HFFc6 (cell line): ENCODE measurements around the gene TUB. TPM values are rescaled to one million over a fixed set of nuclear protein-coding genes. Genes with fewer than 3 reads are reported as not detected.
A peak's percentile ranks its signal among the peaks of the same experiment; 100 is the strongest.

Source experiments
- DNase-seq: peaks from one replicate; pipeline ENCODE4 v3.0.0-alpha.2; 2018
- H3K27ac Mint-ChIP-seq: 2 replicates; pipeline ENCODE4 v1.8.0; 2020; ENCODE audit warnings: mild to moderate bottlenecking, mixed read lengths
- H3K27me3 Mint-ChIP-seq: 2 replicates; pipeline ENCODE4 v1.8.0; 2021; ENCODE audit warnings: mild to moderate bottlenecking, moderate library complexity, mixed read lengths; ENCODE audit not compliant: insufficient read depth
- H3K36me3 Mint-ChIP-seq: 2 replicates; pipeline ENCODE4 v1.8.0; 2021; ENCODE audit warnings: low read depth, mixed read lengths
- H3K4me1 Mint-ChIP-seq: 2 replicates; pipeline ENCODE4 v1.8.0; 2020; ENCODE audit warnings: low read depth, mixed read lengths
- H3K4me3 Mint-ChIP-seq: 2 replicates; pipeline ENCODE4 v1.8.0; 2020; ENCODE audit warnings: mild to moderate bottlenecking, moderate library complexity, mixed read lengths
- H3K9me3 Mint-ChIP-seq: 2 replicates; pipeline ENCODE4 v1.8.0; 2020; ENCODE audit warnings: mild to moderate bottlenecking, mixed read lengths
- total RNA-seq, 6 experiments: library from RNA; stranded (reverse); fragmentation: NEBNext Ultra II Directional; extraction: Animal tissue kit (Norgen Biotek cat#: 25700); gene quantifications; 2 replicates in 1 of 6; 3 replicates in 5 of 6; pipeline ENCODE4 v1.2.3, GENCODE V29; 2021
- TF ChIP-seq, protein P1 (sequence below): fragments of 200-600 bp; sonication (generic); IDR thresholded peaks from 2 replicates; pipeline ENCODE4 v1.5.0; 2021; ENCODE audit warnings: antibody characterized with exemption, mild to moderate bottlenecking

The TUB gene
- total RNA-seq, 6 experiments from 2014 or later = 1.7 to 10.1 (median 1.8) TPM

DNA sequence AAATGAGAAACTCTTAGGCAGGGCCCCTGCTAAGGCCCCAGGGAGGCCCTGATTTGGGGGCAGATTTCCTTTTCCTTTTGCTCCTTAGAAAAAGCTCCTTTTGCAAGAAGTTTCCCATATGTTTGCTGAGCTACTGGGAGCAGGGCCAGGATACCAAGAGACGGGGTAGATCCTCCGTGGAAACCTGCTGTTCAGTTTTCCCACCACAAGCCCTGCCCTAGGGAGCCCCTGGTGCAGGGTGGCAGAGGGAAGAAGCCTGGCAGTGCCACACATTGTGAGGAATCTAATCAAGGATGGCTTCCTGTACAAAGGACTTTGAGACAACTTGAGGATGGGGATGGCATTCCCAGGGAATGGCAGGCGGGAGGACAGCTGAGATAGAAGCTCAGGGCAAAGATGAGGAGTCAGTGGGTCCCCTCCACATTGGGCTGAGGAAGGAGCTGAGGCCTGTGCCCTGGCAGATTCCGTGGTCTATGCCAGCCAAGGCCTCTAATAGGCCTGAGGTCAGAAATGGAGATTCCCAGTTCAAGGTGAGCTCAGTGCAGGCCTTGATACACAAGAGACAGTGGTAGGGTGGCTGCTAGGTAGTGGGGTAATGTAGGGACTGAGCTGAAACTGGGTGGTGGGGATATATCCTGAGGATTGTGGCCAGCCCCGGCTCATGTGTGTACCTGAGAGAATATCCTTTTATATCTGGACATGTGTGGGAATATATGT, 15.0 kb downstream of the TUB start:
- DNase-seq = no peak
- Mint-ChIP-seq H3K27me3 (peaks cover 2% of the 10 kb centered on the region; the same call in 1 of the 2 replicates), H3K27ac (no peak overlapping the region), H3K4me3 (no peak overlapping the region), H3K36me3 (no peaks in the 10 kb centered on the region), H3K4me1 (peaks cover 31% of the 10 kb centered on the region), H3K9me3 (no peaks in the 10 kb centered on the region)
- TF ChIP-seq, protein P1, sequence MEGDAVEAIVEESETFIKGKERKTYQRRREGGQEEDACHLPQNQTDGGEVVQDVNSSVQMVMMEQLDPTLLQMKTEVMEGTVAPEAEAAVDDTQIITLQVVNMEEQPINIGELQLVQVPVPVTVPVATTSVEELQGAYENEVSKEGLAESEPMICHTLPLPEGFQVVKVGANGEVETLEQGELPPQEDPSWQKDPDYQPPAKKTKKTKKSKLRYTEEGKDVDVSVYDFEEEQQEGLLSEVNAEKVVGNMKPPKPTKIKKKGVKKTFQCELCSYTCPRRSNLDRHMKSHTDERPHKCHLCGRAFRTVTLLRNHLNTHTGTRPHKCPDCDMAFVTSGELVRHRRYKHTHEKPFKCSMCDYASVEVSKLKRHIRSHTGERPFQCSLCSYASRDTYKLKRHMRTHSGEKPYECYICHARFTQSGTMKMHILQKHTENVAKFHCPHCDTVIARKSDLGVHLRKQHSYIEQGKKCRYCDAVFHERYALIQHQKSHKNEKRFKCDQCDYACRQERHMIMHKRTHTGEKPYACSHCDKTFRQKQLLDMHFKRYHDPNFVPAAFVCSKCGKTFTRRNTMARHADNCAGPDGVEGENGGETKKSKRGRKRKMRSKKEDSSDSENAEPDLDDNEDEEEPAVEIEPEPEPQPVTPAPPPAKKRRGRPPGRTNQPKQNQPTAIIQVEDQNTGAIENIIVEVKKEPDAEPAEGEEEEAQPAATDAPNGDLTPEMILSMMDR = no peak

DNA sequence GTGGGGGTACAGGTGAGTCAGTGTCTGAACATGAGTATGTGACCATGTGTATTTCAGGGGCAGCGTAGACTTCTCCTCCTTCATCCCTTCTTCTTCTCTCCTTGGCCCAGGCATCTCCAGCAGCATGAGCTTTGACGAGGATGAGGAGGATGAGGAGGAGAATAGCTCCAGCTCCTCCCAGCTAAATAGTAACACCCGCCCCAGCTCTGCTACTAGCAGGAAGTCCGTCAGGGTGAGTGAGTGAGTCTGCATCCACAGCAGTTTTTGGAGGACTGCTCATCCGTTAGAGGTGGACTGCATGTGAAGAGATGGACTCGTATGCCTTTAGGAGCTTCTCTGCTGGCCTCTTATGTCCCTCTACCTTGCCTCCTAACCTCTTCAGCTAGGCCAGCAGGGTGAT, 15.6 kb downstream of the TUB start:
- H3K27me3 Mint-ChIP-seq = peaks cover 2% of the 10 kb centered on the region
- H3K36me3 Mint-ChIP-seq = no peaks in the 10 kb centered on the region
- DNase-seq = no peak
- no peaks in the 10 kb centered on the region for H3K9me3 Mint-ChIP-seq
- peaks cover 31% of the 10 kb centered on the region for H3K4me1 Mint-ChIP-seq
- no peak overlapping the region for H3K4me3 Mint-ChIP-seq
- TF ChIP-seq, protein P1 = no peak
- no peak overlapping the region for H3K27ac Mint-ChIP-seq

DNA sequence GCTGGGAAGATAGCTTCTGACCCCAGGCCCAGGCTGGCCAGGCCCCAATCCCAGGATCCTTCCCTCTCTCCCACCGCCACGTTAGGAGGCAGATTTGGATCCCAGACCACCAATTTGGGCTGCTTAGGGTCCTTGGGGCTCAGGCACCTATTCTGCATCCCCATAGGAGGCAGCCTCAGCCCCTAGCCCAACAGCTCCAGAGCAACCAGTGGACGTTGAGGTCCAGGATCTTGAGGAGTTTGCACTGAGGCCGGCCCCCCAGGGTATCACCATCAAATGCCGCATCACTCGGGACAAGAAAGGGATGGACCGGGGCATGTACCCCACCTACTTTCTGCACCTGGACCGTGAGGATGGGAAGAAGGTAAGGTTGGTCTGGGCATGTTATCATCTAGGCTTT, 16.1 kb downstream of the TUB start:
- peaks cover 31% of the 10 kb centered on the region for H3K4me1 Mint-ChIP-seq
- no peak overlapping the region for H3K4me3 Mint-ChIP-seq
- DNase-seq = no peak

DNA sequence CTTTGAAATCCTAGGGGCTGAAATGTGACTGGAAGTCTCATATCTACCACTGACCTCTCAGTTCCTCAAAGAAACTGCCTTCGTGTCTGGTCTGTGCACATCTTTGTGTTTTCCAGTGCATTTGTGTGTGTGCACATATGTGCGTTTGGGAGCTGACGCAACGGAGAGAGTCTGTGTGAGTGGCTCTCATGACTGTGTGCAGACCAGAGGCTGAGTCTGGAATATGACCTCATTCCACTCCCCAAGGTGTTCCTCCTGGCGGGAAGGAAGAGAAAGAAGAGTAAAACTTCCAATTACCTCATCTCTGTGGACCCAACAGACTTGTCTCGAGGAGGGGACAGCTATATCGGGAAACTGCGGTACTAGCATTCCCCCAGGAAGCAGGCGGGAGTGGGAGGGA, 16.5 kb downstream of the TUB start:
- TF ChIP-seq, protein P1 = no peak
- Mint-ChIP-seq H3K4me3 (no peak overlapping the region), H3K27ac (peak overlapping the region; percentile 75; the same call in 1 of the 2 replicates), H3K36me3 (no peaks in the 10 kb centered on the region), H3K27me3 (peaks cover 2% of the 10 kb centered on the region), H3K9me3 (no peaks in the 10 kb centered on the region), H3K4me1 (peaks cover 28% of the 10 kb centered on the region)
- no peak for DNase-seq

More for the DNA sequence above, 16.1 kb downstream of the TUB start:
- Mint-ChIP-seq H3K9me3 (no peaks in the 10 kb centered on the region), H3K36me3 (no peaks in the 10 kb centered on the region), H3K27ac (no peak overlapping the region; the same call in 1 of the 2 replicates), H3K27me3 (peaks cover 2% of the 10 kb centered on the region)
- TF ChIP-seq, protein P1 = no peak

DNA sequence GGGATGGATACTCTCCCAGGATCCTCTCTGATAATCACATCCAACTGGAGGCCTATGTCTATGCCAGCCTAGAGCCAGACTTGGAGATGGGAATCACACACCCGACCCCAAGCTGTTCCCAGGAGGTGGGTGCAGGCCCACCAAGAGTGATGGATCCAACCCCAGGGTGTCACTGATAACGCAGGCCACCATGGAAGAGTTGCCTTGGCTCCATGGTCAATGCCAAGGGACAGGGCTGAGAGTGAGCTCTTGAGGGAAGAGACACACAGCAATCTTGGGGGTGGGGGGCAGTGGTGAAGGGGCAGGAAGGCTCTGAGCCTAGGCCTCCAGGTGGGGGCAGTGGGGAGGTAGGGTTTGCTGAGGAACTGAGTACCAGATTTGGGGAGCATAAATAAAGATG, 16.9 kb downstream of the TUB start:
- peak overlapping the region; percentile 75 for H3K27ac Mint-ChIP-seq
- H3K36me3 Mint-ChIP-seq = no peaks in the 10 kb centered on the region
- H3K27me3 Mint-ChIP-seq = no peaks in the 10 kb centered on the region; the same call in none of the 2 replicates
- TF ChIP-seq, protein P1 = no peak
- peaks cover 24% of the 10 kb centered on the region for H3K4me1 Mint-ChIP-seq
- no peaks in the 10 kb centered on the region for H3K9me3 Mint-ChIP-seq
- no peak for DNase-seq
- no peak overlapping the region; the same call in 1 of the 2 replicates for H3K4me3 Mint-ChIP-seq
